ENCODE measurements around the gene HINT1.
"Not testable (repeated sequence)": the region's sequence is repeated elsewhere in the genome, so short reads cannot be mapped to it uniquely, and the experiment has no call there.

Gene HINT1

GRCh38 chr5:131170540-131171275 is 5.7 kb upstream of the HINT1 start, which contains the start of gene LYRM7:
LYRM7 (plus strand) TSS chr5:131170944; CDS start chr5:131171021, 77 bp downstream.
- peak; percentile 100 for DNase-seq

DNA sequence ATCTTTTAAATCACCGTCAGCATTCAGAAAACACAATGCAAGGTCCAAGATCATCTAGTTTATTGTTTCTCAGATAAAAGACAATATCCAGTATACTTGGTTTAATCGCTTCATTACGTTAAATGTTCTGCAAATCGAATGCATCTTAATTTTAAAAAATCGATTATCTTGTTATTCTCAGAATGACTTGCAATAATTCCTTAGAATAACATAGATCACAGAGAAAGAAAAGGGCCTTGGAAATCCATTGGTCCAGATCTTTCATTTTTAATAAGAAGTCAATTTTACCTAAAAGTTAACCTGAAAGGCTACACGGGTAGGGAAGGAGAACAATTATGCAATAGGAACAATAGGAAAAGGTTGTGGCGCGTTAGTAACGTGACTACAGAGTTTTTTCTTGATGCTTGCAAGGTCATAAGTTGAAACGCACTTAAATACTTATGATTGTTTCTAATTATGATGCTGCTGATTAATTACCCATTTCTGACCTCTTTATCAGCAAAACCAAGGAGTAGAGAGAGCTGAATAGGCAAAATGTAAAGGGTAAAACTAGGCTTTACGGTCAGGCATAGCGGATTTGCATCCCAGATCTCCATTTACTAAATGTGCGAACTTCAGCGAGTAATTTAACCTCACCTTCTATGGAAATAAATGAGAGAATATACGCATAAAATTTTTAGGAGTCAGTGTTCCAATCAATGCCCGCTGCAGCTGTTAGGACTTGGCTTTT is 4.9 kb upstream of the HINT1 start:
- DNase-seq, result peak; percentile 31

DNA sequence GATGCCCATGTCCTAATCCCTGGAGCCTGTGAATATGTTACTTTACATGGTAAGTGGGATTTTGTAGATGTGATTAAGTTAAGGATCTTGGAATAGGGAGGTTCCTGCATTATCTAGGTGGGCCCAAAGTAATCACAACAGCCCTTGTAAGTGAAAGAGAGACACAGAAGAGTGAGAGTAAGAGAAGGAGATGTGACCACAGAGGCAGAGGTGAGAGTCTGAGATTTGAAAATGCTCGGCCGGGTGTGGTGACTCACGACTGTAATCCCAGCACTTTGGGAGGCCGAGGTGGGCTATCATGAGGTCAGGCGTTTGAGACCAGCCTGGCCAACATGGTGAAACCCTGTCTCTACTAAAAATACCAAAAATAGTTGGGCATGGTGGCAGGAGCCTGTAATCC is 2.6 kb upstream of the HINT1 start:
- DNase-seq, result no peak

DNA sequence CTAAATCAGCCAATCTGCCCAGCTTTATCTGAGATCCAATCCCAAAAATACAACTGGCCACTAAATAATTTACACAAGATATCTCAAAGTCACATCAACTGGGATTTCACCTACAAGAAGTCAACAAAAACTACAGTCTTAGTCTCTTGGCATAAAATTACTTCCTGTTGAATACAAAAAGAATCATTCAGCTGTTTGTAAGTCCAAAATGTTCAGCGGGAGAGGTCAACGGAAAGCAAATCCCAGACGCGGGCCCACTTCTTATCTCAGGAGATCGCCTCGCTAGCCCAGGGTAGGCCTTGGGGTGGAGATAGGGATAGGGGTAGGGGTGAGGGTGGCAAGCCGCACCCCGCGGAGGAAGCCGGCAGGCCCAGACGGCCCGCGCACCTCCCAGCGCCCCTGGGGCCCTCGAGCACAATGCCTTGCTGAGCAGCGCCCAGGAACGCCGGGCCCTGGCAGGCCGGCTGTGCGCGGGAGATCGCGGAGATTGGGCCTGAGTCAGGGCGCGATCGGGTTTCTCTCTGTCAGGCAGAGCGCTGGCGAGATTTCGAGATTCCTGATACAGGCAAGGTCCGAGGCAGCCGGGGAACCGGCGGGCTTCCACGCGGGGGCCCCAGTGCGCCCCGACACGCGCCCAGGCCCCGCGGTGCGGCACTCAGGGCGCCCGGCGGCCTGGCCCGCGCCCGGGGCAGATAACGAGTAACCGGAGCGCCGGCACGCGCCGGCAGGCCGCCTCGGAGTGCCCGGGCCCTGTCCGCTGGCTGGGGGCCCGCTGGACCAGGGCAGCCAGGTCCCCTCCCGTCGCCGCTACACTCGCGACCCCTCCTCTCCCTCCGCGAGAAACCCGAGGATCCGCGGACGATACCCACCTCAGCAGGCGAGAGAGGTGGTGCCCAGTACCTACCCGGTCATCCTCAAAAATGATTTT is 601 bp downstream of the HINT1 start:
- peak; percentile 79 for DNase-seq

DNA sequence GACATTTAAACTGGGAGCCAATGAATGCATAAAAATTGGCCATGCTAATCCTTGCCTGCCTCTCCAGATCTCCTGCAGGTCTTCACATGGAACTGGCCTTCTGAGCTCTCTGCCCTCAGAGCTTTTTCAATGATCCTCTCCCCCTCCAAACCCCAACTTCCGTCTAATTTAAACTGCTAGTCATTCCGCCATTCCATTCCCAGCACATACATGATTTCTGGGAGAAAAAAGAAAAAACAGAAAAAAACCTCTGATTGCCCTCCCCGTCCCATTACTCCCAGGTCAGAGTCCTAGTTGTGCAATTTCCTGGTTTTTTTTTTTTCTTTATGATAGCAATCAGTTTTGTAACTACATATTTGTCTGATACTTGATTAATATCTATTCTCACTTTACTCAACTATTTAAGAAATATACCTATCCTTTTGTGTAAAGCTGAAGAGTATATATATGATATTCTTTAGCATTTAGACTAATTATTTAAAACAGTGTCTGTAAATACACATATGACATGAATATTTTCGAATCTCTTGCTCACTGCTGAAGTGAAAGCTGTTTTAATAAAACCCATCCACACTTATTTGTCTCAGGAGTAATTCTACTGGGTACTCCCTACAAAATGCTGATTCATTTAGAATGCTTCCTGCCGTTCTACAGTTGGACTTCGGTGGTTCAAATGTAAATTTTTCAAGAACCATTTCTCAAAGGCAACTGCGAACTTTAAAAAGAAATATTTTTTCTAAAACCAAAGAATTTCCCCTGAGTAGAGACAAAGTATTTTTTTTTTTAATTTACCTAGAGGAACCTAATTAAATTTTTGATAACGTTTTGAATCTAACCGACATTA is 1.6 kb downstream of the HINT1 start:
- peak; percentile 44 for DNase-seq

DNA sequence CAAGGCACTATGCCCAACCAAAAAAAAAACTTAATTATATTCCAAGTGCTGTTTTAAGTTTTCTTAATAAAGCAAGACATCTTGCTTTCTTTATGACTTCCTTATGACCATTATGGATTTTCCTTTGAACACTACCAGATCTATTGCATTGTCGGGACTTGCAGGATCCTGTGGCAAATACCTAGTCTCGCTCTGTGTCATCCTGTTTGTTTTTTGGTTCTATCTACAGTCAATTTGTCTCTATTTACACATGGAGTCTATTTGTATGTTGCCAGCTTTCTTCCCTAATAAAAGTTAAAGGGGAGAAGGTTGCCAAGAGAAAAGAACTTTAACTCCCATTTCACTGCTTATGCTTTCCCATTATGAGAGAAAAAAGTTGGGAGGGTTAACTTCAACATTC is 4.9 kb downstream of the HINT1 start:
- no peak for DNase-seq

DNA sequence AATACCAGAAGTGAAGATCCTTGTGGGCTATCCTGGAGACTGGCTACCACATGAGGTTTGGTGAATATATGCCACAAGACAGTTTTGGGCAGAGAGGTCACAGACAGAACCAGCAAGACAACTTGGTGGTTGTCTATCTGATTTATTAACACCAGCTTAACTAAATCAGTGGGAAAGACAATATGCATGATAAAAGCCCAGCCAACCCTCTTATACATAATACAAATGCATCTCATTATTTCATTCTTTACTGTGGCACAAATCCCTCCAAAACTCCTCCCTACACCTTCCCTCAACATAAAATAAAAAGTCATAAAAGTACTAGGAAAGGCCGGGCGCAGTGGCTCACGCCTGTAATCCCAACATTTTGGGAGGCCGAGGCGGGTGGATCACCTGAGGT is 8.1 kb downstream of the HINT1 start:
- no peak for DNase-seq

DNA sequence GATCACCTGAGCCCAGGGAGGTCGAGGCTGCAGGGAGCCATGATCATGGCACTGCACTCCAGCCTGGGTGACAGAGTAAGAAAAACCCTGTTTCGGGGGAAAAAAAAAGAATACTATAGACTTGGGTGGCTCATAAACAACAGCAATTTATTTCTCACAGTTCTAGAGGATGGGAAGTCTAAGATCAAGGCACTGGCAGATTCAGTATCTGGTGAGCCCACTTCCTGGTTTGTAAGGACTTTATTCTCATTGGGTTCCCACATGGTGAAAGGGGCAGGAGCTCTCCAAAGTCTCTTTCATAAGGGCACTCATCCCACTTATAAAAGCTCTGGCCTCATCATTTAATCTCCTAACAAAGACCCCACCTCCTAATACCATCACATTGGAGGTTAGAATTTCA is 8.7 kb downstream of the HINT1 start:
- no peak for DNase-seq

DNA sequence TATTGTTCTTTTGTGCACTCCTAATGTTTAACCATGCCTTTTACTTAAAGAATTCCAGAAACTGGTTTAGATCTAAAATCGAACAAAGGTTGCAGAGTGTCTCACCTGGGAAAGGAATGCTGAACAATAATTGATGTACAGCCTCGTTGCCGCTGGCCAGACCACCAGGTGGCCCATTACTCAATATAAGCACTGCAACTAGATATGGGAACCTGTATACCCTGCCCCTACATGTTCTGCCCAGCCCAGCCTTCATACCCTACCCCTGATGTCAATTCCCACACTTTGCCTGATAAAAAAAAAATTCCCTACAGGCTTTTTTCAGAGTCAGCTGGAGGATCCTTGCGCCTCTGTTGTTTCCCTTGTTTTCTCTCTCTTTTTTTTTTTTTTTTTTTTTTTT is 13.8 kb downstream of the HINT1 start:
- DNase-seq, result no peak

DNA sequence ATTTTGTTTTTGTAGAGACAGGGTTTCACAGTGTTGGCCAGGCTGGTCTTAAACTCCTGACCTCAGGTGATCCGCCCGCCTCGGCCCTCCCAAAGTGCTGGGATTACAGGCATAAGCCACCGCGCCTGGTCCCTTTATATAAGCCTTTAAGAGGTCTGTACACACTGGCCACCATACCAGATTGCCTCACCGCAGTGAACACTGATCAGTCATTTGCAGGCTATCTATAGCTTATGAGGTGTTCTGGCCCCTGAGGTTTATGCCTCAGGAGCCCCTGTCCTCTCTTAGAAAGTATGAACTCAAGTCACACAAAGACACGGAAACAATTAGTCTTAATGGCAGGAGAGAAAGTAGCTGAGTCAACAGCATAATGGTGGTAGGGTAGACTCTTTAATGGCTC is 14.6 kb downstream of the HINT1 start:
- DNase-seq, result no peak

GRCh38 chr5:131148835-131149234 is 16.2 kb downstream of the HINT1 start:
- DNase-seq, result no peak

DNA sequence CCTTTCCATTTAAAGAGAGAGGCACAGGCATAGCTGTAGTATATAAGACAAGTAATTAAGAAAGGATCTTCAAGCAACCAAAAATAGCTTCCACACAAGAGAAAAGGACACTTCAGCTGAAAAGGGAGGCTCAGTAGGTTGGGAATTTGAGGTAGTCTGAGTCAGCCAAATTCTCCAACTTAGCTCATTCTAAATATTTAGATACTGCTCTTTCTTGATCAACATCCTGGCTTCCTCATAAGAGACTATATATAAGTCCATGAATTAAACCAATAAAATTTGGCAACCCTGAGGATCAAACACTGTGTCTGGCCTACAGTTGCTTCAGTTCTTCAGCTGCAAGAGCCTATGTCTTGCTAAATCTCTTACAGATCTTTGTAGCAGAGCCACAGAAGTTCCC is 17.8 kb downstream of the HINT1 start:
- no peak for DNase-seq

- DNase-seq, result no peak
Observed at GRCh38 chr5:131142970-131143617, 22.0 kb downstream of the HINT1 start.

DNA sequence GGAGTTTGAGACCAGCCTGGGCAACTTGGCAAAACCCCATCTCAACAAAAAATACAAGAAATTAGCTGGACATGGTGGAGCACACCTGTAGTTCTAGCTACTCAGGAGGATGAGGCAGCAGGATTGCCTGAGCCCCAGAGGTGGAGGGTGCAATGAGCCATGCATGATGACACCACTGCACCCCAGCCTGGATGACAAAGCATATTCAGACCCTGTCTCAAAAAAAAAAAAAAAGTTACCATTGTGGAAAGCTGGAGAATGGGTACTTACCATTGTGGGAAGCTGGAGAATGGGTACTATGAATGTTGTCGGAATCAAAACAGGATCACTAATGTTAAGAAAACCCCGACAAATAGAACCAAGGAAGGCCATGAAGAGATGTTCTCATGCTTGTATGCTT is 25.7 kb downstream of the HINT1 start:
- no peak for DNase-seq

- not testable (repeated sequence) for DNase-seq
Observed at GRCh38 chr5:131138406-131138805, 26.6 kb downstream of the HINT1 start.

DNA sequence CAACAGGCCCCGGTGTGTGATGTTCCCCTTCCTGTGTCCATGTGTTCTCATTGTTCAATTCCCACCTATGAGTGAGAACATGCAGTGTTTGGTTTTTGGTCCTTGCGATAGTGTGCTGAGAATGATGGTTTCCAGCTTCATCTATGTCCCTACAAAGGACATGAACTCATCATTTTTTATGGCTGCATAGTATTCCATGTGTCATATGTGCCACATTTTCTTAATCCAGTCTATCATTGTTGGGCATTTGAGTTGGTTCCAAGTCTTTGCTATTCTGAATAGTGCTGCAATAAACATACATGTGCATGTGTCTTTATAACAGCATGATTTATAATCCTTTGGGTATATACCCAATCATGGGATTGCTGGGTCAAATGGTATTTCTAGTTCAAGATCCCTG is 32.0 kb downstream of the HINT1 start:
- DNase-seq, result not testable (repeated sequence)

DNA sequence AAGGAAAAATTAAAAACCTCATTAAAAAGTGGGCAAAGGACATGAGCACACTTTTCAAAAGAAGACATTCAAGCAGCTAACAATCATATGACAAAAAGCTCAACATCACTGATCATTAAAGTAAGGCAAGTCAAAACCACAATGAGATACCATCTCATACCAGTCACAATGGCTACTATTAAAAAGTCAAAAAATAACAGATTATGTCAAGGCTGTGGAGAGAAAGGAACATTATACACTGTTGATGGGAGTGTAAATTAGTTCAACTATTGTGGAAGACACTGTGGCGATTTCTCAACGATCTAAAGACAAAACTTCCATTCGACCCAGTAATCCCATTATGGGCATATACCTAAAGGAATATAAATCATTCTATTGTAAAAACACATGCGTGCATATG is 35.8 kb downstream of the HINT1 start:
- no peak for DNase-seq

GRCh38 chr5:131127244-131127643 is 37.8 kb downstream of the HINT1 start:
- DNase-seq, result not testable (repeated sequence)

- peak; percentile 76 for DNase-seq
Observed at GRCh38 chr5:131114754-131115153, 50.3 kb downstream of the HINT1 start.

GRCh38 chr5:131112424-131112823 is 52.6 kb downstream of the HINT1 start:
- DNase-seq, result no peak

DNA sequence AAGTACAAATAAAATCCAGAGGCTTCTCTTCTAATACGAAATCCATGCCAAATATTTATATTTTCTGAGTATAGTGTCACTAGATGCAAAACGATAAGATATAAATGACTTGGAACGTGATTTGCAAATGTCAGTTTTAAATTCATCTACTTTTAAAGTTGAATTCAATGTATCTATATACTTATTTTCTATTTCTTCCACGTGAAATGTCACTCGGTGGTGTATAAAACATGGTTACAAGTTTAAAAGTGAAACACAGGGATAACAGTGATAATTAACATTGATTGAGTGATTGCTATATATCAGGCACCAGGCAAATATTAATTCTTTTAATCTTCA is 54.8 kb downstream of the HINT1 start:
- no peak for DNase-seq
